Subcutaneous adipose tissue (tissue), 4 donors: Measurements from ENCODE around the gene TLDC2. TPM values are rescaled to one million over a fixed set of nuclear protein-coding genes. Genes with fewer than 3 reads are reported as not detected.

Source experiments
- CTCF ChIP-seq: fragments of 450-650 bp; IDR thresholded peaks from one replicate; pipeline ENCODE4 v1.5.1; 2016; ENCODE audit warnings: low read depth, mild to moderate bottlenecking, control low read depth, antibody characterized with exemption, moderate library complexity
- total RNA-seq, 4 donors: library from RNA; depleted of rRNA; stranded (reverse); fragments of >200 nt; gene quantifications; one replicate each; pipeline ENCODE4 v1.1.0, GENCODE V29; 2016

The TLDC2 gene
- total RNA-seq, 4 donors from 2014 or later = 0.34 to 0.44 TPM; not detected in 2

GRCh38 chr20:36941401-36941835 is 65.5 kb downstream of the TLDC2 start:
- TF ChIP-seq CTCF = no peak

Other genes with a start within 250 kb of the TLDC2 start
- gene SLA2, start 229.9 kb upstream of the TLDC2 start, total RNA-seq = 1 to 10 TPM in 1 of 4 donors, under 1 TPM in 3; 0.19 to 2.1 (median 0.54) TPM
- gene NDRG3, start 130.0 kb upstream of the TLDC2 start, total RNA-seq = 10 to 100 TPM; 11.5 to 25.2 (median 20.2) TPM
- 10 to 100 TPM in 2 of 4 donors, 1 to 10 TPM in 2; 7.3 to 10.7 (median 9.8) TPM for gene DSN1, start 102.4 kb upstream of the TLDC2 start, total RNA-seq
- gene SAMHD1, start 75.6 kb downstream of the TLDC2 start, total RNA-seq = 100 to 1,000 TPM; 178 to 620 (median 469) TPM
- 1 to 10 TPM; 4.6 to 9.7 (median 6.5) TPM for gene RBL1, start 219.9 kb downstream of the TLDC2 start, total RNA-seq